ENCODE measurements around the gene DNAH12. TPM values are rescaled to one million over a fixed set of nuclear protein-coding genes. Genes with fewer than 3 reads are reported as not detected.
A peak's percentile ranks its signal among the peaks of the same experiment; 100 is the strongest.

The DNAH12 gene
- total and polyA plus RNA-seq, 9 of the 15 experiments (the other 6 are each of a cell fraction or from before 2014, with no cell fraction given): 0.01 to 0.04 (median 0.01) TPM; not detected in 5

GRCh38 chr3:57335283-57335938 lies 208.7 kb downstream of the DNAH12 start (continued):
- TF ChIP-seq EP400 (IDR thresholded peaks at IDR 0.05): 0 out of 2 replicates have a peak, but pooled peaks have one; percentile 20
- TF ChIP-seq ELF2 (CRISPR knock-in tag; IDR thresholded peaks at IDR 0.05): no peak
- TF ChIP-seq TAL1 (IDR thresholded peaks at IDR 0.05): peak; percentile 32; the same call in 1 of the 2 replicates
- TF ChIP-seq ZNF175 (CRISPR knock-in tag; IDR thresholded peaks at IDR 0.05; ENCODE audit: low read depth): peak; percentile 48; the same call in 1 of the 2 replicates
- TF ChIP-seq ZNF584 (CRISPR knock-in tag; IDR thresholded peaks at IDR 0.05; ENCODE audit: low read depth): 0 out of 2 replicates have a peak, but pooled peaks have one; percentile 55
- no peak for TF ChIP-seq ZNF507 (tag; conservative IDR thresholded peaks at IDR 0.05)
- no peak for TF ChIP-seq ID3 (CRISPR knock-in tag; IDR thresholded peaks at IDR 0.05)
- no peak for TF ChIP-seq ID3 (tag; IDR thresholded peaks at IDR 0.05)
- no peak for TF ChIP-seq EZH2 (IDR thresholded peaks at IDR 0.05; ENCODE audit: borderline replicate concordance, low read depth, low read length)
- no peak for TF ChIP-seq MBD2 (IDR thresholded peaks at IDR 0.05; ENCODE audit: borderline replicate concordance, low read depth)
- no peak for TF ChIP-seq RBM17 (IDR thresholded peaks at IDR 0.05; ENCODE audit: borderline replicate concordance, low read depth, low read length)
- no peak for TF ChIP-seq ZBTB5 (IDR thresholded peaks at IDR 0.05)
- no peak for TF ChIP-seq ZNF134 (CRISPR knock-in tag; conservative IDR thresholded peaks at IDR 0.05)
- peak; percentile 36; the same call in 1 of the 2 replicates for TF ChIP-seq SMARCA4 (IDR thresholded peaks at IDR 0.05)
- TF ChIP-seq ZEB2 (IDR thresholded peaks at IDR 0.05): 0 out of 2 replicates have a peak, but pooled peaks have one; percentile 45
- no peak for TF ChIP-seq HDAC8 (tag; IDR thresholded peaks at IDR 0.05)
- no peak for TF ChIP-seq ZNF583 (CRISPR knock-in tag; IDR thresholded peaks at IDR 0.05)
- TF ChIP-seq FOSL1 (tag; conservative IDR thresholded peaks at IDR 0.05): peak; percentile 80
- TF ChIP-seq CBX5 (IDR thresholded peaks at IDR 0.05; ENCODE audit: borderline replicate concordance, low read depth): no peak
- no peak for TF ChIP-seq BRF1 (IDR thresholded peaks at IDR 0.05; ENCODE audit: borderline replicate concordance, extremely low read depth, insufficient read length)
- peak; percentile 43 to 53; a peak in 2 of 4 replicates for TF ChIP-seq TRIM24 (IDR thresholded peaks at IDR 0.05)
- no peak for TF ChIP-seq HDAC3 (IDR thresholded peaks at IDR 0.05; ENCODE audit: borderline replicate concordance, partially characterized antibody)
- TF ChIP-seq JUND (IDR thresholded peaks at IDR 0.05; ENCODE audit: borderline replicate concordance, low read depth, low read length): peak; percentile 28; the same call in 1 of the 2 replicates
- TF ChIP-seq JUND (tag; IDR thresholded peaks at IDR 0.05; ENCODE audit: borderline replicate concordance, low read depth, low read length): no peak
- no peak for TF ChIP-seq SRSF1 (IDR thresholded peaks at IDR 0.05; ENCODE audit: low read depth, low read length)
- TF ChIP-seq STAG1 (CRISPR knock-in tag; IDR thresholded peaks at IDR 0.05; ENCODE audit: borderline replicate concordance): no peak
